Testis (tissue), 3 donors: ENCODE measurements around the gene UBE2O. TPM values are rescaled to one million over a fixed set of nuclear protein-coding genes. Genes with fewer than 3 reads are reported as not detected.

ENCODE experiments used
- DNase-seq: peaks from one replicate; pipeline ENCODE4 v3.0.0-alpha.2; 2019
- H3K27ac ChIP-seq, 2 donors: fragments of 200-600 bp; sonication (generic); one replicate each; pipeline ENCODE4 v1.5.1; 2019
- H3K27me3 ChIP-seq: fragments of 200-600 bp; sonication (generic); one replicate; pipeline ENCODE4 v1.5.1; 2019
- H3K36me3 ChIP-seq: fragments of 200-600 bp; sonication (generic); one replicate; pipeline ENCODE4 v1.5.1; 2017; ENCODE audit warnings: low read depth; ENCODE audit errors: missing control alignments
- H3K4me1 ChIP-seq: fragments of 200-600 bp; sonication (generic); one replicate; pipeline ENCODE4 v1.5.1; 2019
- H3K4me3 ChIP-seq, 2 donors: fragments of 200-600 bp; sonication (generic); one replicate each; pipeline ENCODE4 v1.5.1; 2017 to 2019
- H3K9me3 ChIP-seq: fragments of 200-600 bp; sonication (generic); one replicate; pipeline ENCODE4 v1.5.1; 2017
- POLR2A ChIP-seq: fragments of 450-650 bp; IDR thresholded peaks from one replicate; pipeline ENCODE4 v1.6.1; 2017; ENCODE audit warnings: antibody characterized with exemption, mild to moderate bottlenecking, moderate library complexity
- WGBS, 2 donors: methylation state at CpG; one replicate each; pipeline ENCODE4 v1.1.5; 2018; 5-methylcytosine and 5-hydroxymethylcytosine counted together
- intact Hi-C: fragments of 100-400 bp; cut with DNase I; formaldehyde crosslinking; loops from one replicate; pipeline ENCODE4 v1.15.1; 2023; ENCODE audit warnings: low total_unique reads
- polyA plus RNA-seq: library from polyadenylated mRNA; stranded (reverse); fragments of 350-450 nt; fragmentation: Illumina TruSeq; extraction: RNeasy Lipid Tissue Mini Kit (QIAGEN cat#74804); gene quantifications from one replicate; pipeline ENCODE4 v1.2.3, GENCODE V29; 2014; ENCODE audit warnings: low read depth, low replicate concordance; ENCODE audit not compliant: insufficient read depth
- total RNA-seq, 2 donors: library from RNA; depleted of rRNA; stranded (reverse); fragments of >200 nt; gene quantifications; one replicate each; pipeline ENCODE4 v1.2.3, GENCODE V29; 2016
- TF ChIP-seq, protein P1 (sequence below), 3 experiments: fragments of 450-650 bp in 2 of 3; fragments of 200-600 bp in 1 of 3; sonication (generic) in 1 of 3; IDR thresholded peaks; one replicate each; pipeline ENCODE4 v1.5.1; 2016 to 2019; ENCODE audit warnings: antibody characterized with exemption in 3 of 3, mild to moderate bottlenecking in 2 of 3, moderate library complexity in 1 of 3

UBE2O gene
- total and polyA plus RNA-seq, 3 donors from 2014 or later = 40.6 to 58.0 (median 56.6) TPM

DNA sequence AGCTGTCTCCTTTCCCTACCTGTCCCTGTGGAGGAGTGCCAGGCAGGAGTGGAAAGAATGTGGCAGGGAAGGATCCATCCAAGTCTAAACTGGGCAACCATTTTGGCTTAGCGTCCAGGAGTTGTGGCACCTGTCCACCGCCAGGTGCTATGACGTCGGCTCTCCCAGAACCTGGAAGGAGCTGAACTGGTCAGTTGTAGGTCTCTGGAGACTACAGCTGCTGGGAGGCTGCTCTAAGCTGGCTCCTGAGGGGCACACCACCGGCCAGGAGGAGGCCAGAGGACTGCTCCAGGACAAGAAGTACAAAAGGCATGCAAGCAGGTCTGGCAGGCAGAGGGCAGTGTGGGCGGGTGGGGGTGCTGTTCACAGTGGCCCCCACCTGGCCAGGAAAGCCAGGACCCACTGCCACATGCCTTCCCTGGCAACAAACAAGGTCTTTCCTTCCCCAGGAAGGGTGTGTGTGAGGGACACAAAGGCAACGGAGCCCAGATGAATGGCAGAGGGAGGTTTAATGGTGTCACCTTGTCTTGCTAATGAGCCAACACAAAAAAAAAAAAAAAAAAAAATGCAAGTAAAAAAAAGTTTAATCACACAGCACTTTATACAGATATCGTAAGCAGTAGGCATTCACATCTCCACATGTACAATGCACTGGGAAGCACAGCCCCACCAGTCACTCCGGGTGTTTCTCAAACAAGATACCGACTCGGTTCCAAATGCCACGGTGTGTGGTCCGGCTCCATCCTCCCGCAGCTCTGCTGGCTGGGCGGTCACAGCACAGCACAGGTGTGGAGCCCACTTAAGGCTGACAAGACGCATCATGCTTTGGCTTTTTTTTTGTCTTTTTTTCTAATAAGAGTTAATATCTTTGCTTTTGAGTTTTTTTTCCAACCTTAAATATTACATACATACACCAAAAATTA is 63.7 kb downstream of the UBE2O start:
- H3K4me3 ChIP-seq = no peak overlapping the region
- no peaks in the 10 kb centered on the region for H3K36me3 ChIP-seq
- WGBS, 2 donors = 64 to 73% methylated on average over 16 of the region's 16 CpGs
- no peak overlapping the region for H3K27ac ChIP-seq
- DNase-seq = no peak
- intact Hi-C loops = no loop called here
- H3K27me3 ChIP-seq = no peaks in the 10 kb centered on the region
- no peaks in the 10 kb centered on the region for H3K9me3 ChIP-seq
- TF ChIP-seq, protein P1, sequence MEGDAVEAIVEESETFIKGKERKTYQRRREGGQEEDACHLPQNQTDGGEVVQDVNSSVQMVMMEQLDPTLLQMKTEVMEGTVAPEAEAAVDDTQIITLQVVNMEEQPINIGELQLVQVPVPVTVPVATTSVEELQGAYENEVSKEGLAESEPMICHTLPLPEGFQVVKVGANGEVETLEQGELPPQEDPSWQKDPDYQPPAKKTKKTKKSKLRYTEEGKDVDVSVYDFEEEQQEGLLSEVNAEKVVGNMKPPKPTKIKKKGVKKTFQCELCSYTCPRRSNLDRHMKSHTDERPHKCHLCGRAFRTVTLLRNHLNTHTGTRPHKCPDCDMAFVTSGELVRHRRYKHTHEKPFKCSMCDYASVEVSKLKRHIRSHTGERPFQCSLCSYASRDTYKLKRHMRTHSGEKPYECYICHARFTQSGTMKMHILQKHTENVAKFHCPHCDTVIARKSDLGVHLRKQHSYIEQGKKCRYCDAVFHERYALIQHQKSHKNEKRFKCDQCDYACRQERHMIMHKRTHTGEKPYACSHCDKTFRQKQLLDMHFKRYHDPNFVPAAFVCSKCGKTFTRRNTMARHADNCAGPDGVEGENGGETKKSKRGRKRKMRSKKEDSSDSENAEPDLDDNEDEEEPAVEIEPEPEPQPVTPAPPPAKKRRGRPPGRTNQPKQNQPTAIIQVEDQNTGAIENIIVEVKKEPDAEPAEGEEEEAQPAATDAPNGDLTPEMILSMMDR (IDR thresholded peaks at IDR 0.05) = no peak
- TF ChIP-seq POLR2A = no peak
- peaks cover 15% of the 10 kb centered on the region for H3K4me1 ChIP-seq

DNA sequence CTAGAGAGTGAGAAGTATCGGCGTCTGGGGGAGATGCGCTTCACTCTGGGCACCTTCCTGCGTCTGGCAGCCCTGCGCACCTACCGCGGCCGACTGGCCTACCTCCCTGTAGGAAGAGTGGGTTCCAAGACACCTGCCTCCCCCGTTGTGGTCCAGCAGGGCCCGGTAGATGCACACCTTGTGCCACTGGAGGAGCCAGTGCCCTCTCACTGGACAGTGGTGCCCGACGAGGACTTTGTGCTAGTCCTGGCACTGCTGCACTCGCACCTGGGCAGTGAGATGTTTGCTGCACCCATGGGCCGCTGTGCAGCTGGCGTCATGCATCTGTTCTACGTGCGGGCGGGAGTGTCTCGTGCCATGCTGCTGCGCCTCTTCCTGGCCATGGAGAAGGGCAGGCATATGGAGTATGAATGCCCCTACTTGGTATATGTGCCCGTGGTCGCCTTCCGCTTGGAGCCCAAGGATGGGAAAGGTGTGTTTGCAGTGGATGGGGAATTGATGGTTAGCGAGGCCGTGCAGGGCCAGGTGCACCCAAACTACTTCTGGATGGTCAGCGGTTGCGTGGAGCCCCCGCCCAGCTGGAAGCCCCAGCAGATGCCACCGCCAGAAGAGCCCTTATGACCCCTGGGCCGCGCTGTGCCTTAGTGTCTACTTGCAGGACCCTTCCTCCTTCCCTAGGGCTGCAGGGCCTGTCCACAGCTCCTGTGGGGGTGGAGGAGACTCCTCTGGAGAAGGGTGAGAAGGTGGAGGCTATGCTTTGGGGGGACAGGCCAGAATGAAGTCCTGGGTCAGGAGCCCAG is 65.8 kb downstream of the UBE2O start:
- intact Hi-C loops = no loop called here

DNA sequence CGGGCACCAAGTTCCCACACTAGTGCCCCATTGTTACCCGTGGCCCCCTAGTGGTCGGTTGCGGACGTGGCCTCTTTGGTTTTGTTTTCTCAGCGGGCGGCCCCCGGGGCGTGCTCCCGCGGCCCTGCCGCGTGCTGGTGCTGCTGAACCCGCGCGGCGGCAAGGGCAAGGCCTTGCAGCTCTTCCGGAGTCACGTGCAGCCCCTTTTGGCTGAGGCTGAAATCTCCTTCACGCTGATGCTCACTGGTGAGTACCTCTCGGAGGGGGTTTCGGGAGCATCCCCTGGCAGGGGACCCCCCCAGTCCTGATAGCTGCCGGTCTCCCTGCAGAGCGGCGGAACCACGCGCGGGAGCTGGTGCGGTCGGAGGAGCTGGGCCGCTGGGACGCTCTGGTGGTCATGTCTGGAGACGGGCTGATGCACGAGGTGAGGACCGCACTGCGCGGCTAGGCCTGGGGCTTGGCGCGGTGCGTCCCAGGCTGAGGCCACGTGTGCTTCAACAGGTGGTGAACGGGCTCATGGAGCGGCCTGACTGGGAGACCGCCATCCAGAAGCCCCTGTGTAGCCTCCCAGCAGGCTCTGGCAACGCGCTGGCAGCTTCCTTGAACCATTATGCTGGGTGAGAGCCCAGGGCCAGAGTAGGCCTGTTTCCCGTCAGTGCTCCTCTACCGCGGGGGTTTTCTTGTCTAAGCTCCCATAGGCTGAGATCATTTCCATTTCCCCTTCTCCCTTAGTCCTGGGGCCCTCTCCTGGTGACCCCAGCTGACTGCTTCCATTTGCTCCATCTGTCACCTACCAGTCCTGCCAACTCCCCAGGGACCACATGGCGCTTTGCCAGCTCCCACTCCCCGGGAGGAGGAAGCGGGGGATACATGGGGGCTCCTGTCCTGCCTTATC is 66.8 kb downstream of the UBE2O start:
- peak; percentile 81 for DNase-seq
- Histone ChIP-seq H3K27me3 (no peaks in the 10 kb centered on the region), H3K36me3 (no peaks in the 10 kb centered on the region), H3K4me3 (peak overlapping the region; percentile 46 to 66), H3K4me1 (peaks cover 22% of the 10 kb centered on the region), H3K27ac (peak overlapping the region in 1 of 2 donors; percentile 84), H3K9me3 (no peaks in the 10 kb centered on the region)
- intact Hi-C loops = no loop called here
- 24 to 26% methylated on average over 15 to 50 of the region's 52 CpGs for WGBS, 2 donors
- no peak for TF ChIP-seq POLR2A
- TF ChIP-seq, protein P1 (IDR thresholded peaks at IDR 0.05) = peak; percentile 79 to 95 (median 81)

More for the DNA sequence above, 65.8 kb downstream of the UBE2O start:
- Histone ChIP-seq H3K27me3 (no peaks in the 10 kb centered on the region), H3K36me3 (no peaks in the 10 kb centered on the region), H3K27ac (no peak overlapping the region), H3K4me3 (no peak overlapping the region), H3K4me1 (peaks cover 22% of the 10 kb centered on the region), H3K9me3 (no peaks in the 10 kb centered on the region)
- DNase-seq = no peak
- 78 to 92% methylated on average over 12 to 31 of the region's 31 CpGs for WGBS, 2 donors
- no peak for TF ChIP-seq POLR2A
- TF ChIP-seq, protein P1 (IDR thresholded peaks at IDR 0.05) = no peak

DNA sequence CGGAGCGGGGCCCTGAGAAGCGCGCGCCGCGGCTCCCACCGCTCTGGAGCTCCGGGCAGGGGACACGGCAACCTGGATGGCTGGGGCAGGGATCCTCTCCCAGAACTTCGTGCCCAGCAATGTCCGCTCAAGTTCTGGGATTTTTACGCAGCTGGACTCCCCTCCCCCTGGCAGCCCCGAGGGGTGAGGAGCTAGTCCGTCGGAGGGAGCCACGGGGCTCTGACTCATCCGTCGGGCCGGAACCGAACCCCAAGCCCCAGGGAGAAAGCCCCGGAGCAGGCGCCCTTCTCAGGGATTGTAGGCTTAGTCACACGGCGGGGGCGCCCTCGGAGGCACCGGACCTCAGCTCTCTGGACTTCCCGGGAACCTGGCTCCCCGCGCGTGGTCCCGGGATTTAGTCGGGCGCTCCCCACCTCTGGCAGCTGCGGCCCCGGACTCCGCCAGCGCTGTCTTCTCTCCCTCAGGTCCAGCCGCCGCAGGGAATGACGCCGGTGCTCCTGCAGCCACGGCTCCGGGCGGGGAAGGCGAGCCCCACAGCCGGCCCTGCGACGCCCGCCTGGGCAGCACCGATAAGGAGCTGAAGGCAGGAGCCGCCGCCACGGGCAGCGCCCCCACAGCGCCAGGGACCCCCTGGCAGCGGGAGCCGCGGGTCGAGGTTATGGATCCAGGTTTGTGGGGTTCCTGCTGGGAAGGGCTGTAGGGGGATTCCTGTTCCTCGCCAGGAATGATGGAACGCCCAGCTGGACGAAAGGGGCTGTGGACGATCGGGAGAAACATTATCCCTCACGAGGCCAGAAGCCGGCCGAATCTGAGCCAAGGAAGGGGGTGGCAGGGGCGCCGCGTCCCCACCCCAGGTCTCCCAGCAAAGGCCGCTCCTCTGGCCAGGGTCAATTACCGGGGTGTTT is 67.7 kb downstream of the UBE2O start:
- TF ChIP-seq, protein P1 (IDR thresholded peaks at IDR 0.05) = no peak
- TF ChIP-seq POLR2A = no peak
- no peak for DNase-seq
- H3K27me3 ChIP-seq = no peaks in the 10 kb centered on the region
- no peaks in the 10 kb centered on the region for H3K9me3 ChIP-seq
- H3K4me1 ChIP-seq = peaks cover 22% of the 10 kb centered on the region
- peak overlapping the region; percentile 46 to 66 for H3K4me3 ChIP-seq
- peak overlapping the region; percentile 76 to 84 for H3K27ac ChIP-seq
- intact Hi-C loops = no loop called here
- WGBS, 2 donors = 1% methylated on average over 19 to 66 of the region's 74 CpGs
- no peaks in the 10 kb centered on the region for H3K36me3 ChIP-seq
